Measurements from ENCODE around the gene OR4D5.

Gene OR4D5

GRCh38 chr11:123979311-123979710 is 39.9 kb downstream of the OR4D5 start:
- H3K36me3 ChIP-seq (ENCODE audit: low read length) = no peaks in the 10 kb centered on the region

More at GRCh38 chr11:123979311-123979710, 39.9 kb downstream of the OR4D5 start:
- Histone ChIP-seq H3K9ac (ENCODE audit: low read length) (no peak overlapping the region), H3K27me3 (ENCODE audit: low read length) (no peaks in the 10 kb centered on the region), H3K9me2 (replicated peaks; ENCODE audit: insufficient read depth, low read length) (no peaks in the 10 kb centered on the region), H3K4me2 (ENCODE audit: low read depth, low read length, poor library complexity, severe bottlenecking) (no peak overlapping the region), H4K20me1 (ENCODE audit: low read depth, low read length) (no peaks in the 10 kb centered on the region), H3K9me3 (ENCODE audit: insufficient read depth, low read length) (no peaks in the 10 kb centered on the region), H2AFZ (ENCODE audit: low read depth, low read length, severe bottlenecking) (no peak overlapping the region), H3K79me2 (ENCODE audit: insufficient read depth, low read length) (no peaks in the 10 kb centered on the region), H3K4me3 (ENCODE audit: insufficient read depth, low read length, poor library complexity, severe bottlenecking) (no peak overlapping the region), H3K27ac (ENCODE audit: low read depth, low read length) (no peak overlapping the region), H3F3A (ENCODE audit: insufficient read depth) (no peaks in the 10 kb centered on the region)
- no peak for TF ChIP-seq CTCF (IDR thresholded peaks at IDR 0.05; ENCODE audit: insufficient read depth, low read length, poor library complexity, severe bottlenecking)
- no peak for TF ChIP-seq EZH2phosphoT487 (conservative IDR thresholded peaks at IDR 0.05; ENCODE audit: low read length)

Data from SU-DHL-6 (cell line).